Measurements from ENCODE around the gene CPA4.
"Not testable (repeated sequence)": the region's sequence is repeated elsewhere in the genome, so short reads cannot be mapped to it uniquely, and the experiment has no call there.

Gene CPA4

GRCh38 chr7:130292682-130293257, at the start of gene CPA4:
TSS of gene CPA4 (plus strand) at chr7:130293161. CDS start at chr7:130293181, 20 bp downstream.
- FAIRE-seq = no peak

GRCh38 chr7:130243486-130243885, 49.5 kb upstream of the CPA4 start:
- not testable (repeated sequence) for FAIRE-seq

- FAIRE-seq = not testable (repeated sequence)
These were observed 46.5 kb upstream of the CPA4 start for GRCh38 chr7:130246491-130246890.

- not testable (repeated sequence) for FAIRE-seq
These were observed 44.1 kb upstream of the CPA4 start for GRCh38 chr7:130248842-130249241.

- not testable (repeated sequence) for FAIRE-seq
These were observed 43.3 kb upstream of the CPA4 start for GRCh38 chr7:130249626-130250025.

GRCh38 chr7:130254555-130254954, 38.4 kb upstream of the CPA4 start:
- FAIRE-seq = no peak

- FAIRE-seq = no peak
These were observed 36.3 kb upstream of the CPA4 start for GRCh38 chr7:130256704-130257103.

- FAIRE-seq = no peak
These were observed 34.4 kb upstream of the CPA4 start for GRCh38 chr7:130258494-130259078.

- FAIRE-seq = no peak
These were observed 30.5 kb upstream of the CPA4 start for GRCh38 chr7:130262448-130262847.

- no peak for FAIRE-seq
These were observed 29.8 kb upstream of the CPA4 start for GRCh38 chr7:130263130-130263529.

GRCh38 chr7:130266258-130266960, 26.6 kb upstream of the CPA4 start, which contains the start of gene CPA2:
TSS of gene CPA2 (plus strand) at chr7:130266863. CDS start at chr7:130266882, 19 bp downstream.
- no peak for FAIRE-seq

GRCh38 chr7:130266961-130267321, 26.0 kb upstream of the CPA4 start:
- no peak for FAIRE-seq

GRCh38 chr7:130268463-130269317, 24.3 kb upstream of the CPA4 start:
- FAIRE-seq = no peak

GRCh38 chr7:130269318-130269694, 23.7 kb upstream of the CPA4 start:
- no peak for FAIRE-seq

GRCh38 chr7:130270947-130271800, 21.8 kb upstream of the CPA4 start:
- FAIRE-seq = no peak

- no peak for FAIRE-seq
These were observed 20.4 kb upstream of the CPA4 start for GRCh38 chr7:130272381-130273080.

GRCh38 chr7:130273081-130273932, 19.7 kb upstream of the CPA4 start:
- FAIRE-seq = no peak

- FAIRE-seq = no peak
These were observed 19.1 kb upstream of the CPA4 start for GRCh38 chr7:130273933-130274255.

- FAIRE-seq = no peak
These were observed 18.7 kb upstream of the CPA4 start for GRCh38 chr7:130274296-130274695.

- no peak for FAIRE-seq
These were observed 17.9 kb upstream of the CPA4 start for GRCh38 chr7:130274983-130275591.
